CD4-positive, alpha-beta T cell treated with Interleukin-6 for 4 hours (primary cell): ENCODE measurements around the gene ZNF333.
"Not testable (repeated sequence)": the region's sequence is repeated elsewhere in the genome, so short reads cannot be mapped to it uniquely, and the experiment has no call there.

Experiments used
- DNase-seq: peaks from one replicate; pipeline ENCODE4 v3.0.0-alpha.2; 2020; ENCODE audit warnings: mixed read lengths

The ZNF333 gene

DNA sequence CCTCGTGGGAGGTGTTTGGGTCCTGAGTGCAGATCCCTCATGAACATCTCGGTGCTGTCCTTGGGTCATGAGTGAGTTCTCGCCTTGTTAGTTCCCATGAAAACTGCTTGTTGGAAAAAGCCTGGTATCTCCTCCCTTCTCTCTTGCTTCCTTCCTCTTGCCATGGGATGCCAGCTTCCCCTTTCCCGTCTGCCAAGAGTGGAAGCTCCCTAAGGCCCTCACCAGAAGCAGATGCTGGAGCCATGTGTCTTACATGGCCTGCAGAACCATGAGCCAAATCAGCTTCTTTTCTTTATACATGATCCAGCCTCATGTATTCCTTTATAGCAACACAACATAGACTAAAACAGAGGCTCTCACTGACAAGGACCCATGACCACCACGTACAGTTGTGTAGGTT, 80.3 kb downstream of the ZNF333 start:
- DNase-seq: no peak

- no peak for DNase-seq
Measured at GRCh38 chr19:14770944-14771839, 81.3 kb downstream of the ZNF333 start.

DNA sequence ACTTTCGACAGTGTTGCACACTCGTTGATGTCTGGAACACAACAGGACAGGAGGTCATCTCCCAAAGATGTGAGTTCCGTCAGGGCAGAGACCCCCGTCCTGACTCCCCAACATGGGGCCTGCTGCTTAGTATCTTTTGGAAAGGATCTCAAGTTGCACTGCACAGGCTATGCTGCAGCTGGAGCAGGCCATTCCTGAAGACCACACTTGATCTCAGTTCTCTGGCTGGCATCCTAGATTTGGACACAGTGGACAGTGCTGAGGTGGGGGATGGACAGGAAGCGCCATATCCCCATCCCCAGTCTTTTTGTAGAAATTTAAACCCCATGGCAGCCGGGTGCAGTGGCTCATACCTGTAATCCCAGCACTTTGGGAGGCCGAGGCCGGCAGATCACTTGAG, 82.6 kb downstream of the ZNF333 start:
- DNase-seq: no peak

GRCh38 chr19:14772995-14773394, 83.1 kb downstream of the ZNF333 start:
- DNase-seq: no peak

DNA sequence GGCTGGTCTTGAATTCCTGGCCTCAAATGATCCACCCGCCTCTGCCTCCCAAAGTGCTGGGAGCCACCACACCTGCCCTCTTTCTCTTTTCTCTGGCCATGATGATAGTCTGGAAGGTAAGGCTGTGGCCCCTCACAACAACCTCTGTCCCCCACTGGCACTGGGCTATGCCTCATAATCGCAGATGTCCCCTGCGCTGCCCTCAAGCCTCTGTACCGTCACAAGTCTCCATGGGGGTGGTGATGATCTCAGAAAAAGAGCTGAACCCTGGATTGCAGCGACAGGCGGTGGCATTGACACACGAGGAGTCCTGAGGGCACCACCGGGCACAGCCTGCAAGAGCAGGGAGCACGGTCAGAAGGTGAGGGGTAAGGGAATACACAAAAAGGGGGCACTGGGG, 83.9 kb downstream of the ZNF333 start:
- DNase-seq: not testable (repeated sequence)

GRCh38 chr19:14774373-14774772, 84.5 kb downstream of the ZNF333 start:
- no peak for DNase-seq

DNA sequence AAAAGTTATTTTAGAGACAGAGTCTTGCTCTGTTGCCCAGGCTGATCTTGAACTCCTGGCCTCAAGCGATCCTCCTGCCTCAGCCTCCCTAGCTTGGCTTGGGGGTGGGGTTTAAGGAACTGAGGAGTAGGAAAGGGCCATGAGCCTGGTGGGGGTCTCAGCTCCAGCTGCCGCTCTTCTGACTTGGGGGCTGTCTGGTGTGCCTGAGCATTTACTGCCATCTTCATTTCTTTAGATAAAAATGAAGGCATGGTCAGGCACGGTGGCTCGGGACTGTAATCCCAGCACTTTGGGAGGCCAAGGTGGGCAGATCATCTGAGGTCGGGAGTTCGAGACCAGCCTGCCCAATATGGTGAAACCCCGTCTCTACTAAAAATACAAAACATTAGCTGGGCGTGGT, 85.5 kb downstream of the ZNF333 start:
- not testable (repeated sequence) for DNase-seq

DNA sequence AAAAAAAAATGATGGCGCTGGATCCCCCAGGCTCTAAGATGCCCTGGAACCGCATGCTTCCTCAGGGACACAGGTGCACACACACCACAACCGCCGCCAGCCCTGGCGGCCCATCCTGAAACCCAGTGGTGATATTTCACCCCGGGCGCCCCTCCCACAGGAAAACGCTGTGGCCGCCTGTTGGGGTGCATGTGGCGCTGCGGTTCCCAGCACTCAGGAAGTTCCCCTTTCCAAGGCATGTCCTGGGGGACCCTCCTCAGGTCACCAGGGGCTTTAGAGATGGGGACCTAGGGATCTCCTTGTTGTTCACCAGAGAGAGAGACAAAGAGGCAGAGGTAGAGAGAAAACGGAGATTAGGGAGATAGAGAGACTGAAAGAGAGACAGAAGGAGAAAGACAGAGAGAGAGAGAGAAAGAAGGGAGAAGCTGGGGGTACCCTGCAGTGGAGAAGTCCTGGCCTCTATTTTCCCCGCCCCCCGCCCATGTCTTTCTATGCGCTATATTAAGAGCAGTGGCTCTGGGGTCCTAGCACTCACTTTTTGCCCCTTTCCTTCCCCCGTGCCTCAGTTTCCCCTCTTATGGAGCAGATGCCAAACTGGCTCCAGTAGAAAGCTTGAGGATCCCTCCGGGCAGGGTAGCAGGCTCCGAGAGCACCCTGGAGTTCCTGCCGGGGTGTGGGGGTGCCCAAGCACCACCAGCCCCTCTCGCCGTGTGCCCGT, 86.2 kb downstream of the ZNF333 start:
- DNase-seq: no peak

DNA sequence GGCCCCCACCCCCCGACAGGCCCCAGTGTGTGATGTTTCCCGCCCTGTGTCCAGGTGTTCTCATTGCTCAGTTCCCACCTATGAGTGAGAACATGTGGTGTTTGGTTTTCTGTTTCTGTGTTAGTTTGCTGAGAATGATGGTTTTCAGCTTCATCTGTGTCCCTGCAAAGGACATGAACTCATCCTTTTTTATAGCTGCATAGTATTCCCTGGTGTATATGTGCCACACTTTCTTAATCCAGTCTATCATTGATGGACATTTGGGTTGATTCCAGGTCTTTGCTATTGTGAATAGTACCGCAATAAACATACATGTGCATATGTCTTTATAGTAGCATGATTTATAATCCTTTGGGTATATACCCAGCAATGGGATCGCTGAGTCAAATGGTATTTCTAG, 87.8 kb downstream of the ZNF333 start:
- DNase-seq: not testable (repeated sequence)

DNA sequence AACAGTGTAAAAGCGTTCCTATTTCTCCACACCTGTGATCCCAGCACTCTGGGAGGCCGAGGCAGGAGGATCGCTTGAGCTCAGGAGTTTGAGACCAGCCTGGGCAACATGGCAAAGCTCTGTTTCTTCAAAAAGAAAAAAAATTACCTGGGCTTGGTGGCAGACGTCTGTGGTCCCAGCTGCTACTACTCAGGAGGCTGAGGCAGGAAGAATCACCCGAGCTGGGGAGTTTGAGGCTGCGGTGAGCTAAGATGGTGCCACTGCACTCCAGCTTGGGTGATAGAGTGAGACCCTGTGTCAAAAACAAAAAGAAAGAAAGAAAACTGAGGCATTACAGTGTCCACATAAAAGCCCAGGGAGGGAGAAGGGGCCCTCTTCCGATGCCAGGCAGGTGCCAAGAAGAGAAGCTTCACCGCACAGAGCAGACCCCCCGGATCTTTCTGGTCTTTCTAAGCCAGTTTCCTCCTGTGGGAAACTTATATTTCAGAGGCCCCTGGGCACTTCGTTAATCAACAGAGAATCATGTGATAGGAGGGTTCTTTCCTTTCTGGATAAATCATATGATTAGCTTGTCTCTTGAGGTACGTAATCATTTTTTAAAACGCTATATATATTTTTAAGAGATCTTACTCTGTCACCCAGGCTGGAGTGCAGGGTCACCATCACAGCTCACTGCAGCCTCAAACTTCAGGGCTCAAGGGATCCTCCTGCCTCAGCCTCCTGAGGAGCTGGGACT, 88.4 kb downstream of the ZNF333 start, which contains the start of gene ADGRE2:
Gene ADGRE2 (minus strand): TSS at position 451 of the 736 bp plus-strand sequence. CDS start 1,804 bp downstream, outside the sequence.
- not testable (repeated sequence) for DNase-seq

GRCh38 chr19:14779151-14779550, 89.3 kb downstream of the ZNF333 start:
- DNase-seq: no peak

DNA sequence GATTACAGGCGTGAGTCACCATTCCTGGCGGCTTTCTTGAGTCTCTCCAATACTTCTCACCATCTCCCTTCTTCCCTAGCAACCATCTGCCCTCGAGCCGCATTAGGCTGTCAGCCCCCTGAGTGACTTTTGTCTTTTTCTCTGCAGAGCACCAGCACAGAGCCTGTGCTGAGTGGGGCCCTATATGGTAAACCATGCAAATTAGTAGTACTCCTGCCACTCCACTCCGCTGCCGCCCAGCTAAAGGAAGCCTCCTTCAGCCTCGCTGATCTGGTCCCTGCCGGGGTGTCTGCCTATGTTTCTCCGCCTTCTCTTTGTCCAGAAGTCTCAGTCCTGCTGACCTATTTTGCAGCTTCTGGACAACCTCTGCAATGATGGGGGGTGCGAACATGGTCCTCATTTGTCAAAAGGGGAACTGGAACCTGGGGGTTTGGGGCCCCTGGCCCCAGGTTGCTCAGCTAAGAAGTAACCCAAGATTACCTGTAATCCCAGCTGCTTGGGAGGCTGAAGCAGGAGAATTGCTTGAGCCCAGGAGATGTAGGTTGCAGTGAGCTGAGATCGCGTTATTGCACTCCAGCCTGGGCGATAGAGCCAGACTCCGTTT, 90.9 kb downstream of the ZNF333 start:
- not testable (repeated sequence) for DNase-seq

DNA sequence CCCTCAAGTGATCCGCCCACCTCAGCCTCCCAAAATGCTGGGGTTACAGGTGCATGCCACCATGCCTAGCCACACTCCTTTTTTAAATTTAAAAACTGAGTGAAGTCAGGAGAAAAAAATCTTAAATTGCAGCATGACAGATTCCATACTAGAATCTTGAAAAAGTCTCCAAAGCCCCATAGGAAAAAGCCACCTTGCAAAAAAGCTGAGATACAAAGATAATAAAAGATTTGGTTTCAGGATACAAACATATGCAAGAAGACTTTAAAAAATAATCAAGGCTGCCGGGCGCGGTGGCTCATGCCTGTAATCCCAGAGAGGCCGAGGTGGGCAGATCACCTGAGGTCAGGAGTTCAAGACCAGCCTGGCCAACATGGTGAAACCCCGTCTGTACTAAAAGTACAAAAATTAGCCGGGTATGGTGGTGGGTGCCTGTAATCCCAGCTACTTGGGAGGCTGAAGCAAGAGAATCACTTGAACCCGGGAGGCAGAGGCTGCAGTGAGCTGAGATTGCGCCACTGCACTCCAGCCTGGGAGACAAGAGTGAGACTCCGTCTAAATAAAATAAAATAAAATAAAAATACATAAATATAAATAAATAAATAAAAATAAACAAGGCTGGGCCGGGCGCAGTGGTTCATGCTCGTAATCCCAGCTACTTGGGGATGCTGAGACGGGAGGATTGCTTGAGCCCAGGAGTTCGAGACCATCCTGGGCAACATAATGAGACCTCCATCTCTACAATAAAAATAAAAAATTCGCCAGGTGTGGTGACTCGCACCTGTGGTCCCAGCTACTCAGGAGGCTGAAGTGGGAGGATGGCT, 92.1 kb downstream of the ZNF333 start:
- DNase-seq: not testable (repeated sequence)

DNA sequence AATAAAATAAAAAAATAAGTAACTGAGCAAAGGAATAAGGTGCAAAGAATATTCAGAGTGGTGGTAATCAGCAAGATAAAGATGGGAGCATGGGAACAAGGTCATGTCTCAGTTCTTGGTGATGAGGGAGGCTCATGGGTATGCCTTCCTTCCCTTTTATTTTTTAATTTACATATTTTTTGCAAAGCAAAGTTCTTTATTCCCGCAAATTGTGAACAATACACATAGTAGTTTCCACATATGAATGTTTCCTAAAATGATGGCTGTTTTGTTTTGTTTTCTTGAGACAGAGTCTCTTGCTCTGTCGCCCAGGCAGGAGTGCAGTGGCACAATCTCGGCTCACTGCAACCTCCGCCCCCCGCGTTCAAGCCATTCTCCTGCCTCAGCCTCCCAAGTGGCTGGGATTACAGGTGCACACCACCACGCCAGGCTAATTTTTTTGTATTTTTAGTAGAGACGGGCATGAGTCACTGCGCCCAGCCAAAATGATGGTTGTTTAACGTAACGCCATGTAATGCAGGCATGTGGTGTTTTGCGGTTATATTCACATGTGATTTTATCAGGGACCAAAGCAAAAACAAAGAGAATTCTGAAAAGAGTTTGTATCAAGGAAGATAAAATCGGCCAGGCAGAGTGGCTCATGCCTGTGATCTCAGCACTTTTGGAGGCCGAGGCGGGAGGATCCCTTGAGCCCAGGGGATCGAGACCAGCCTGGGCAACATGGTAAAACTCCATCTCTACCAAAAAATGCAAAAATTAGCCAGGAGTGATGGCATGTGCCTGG, 93.0 kb downstream of the ZNF333 start:
- DNase-seq: no peak
